WTC11 (cell line): ENCODE results near the gene CPT1A. TPM values are rescaled to one million over a fixed set of nuclear protein-coding genes. Genes with fewer than 3 reads are reported as not detected.

ENCODE experiments used
- ATAC-seq: fragments of 200-7000 bp; cut with Tn5 transposase; 2 replicates; pipeline ENCODE4 v1.10.0; 2021; ENCODE audit warnings: mild to moderate bottlenecking, moderate library complexity
- CTCF ChIA-PET: fragments of 300-600 bp; sonication (Branson Sonifier 250); formaldehyde crosslinking; loops from one replicate; lab custom pipeline; 2021; ENCODE audit warnings: antibody characterized with exemption; lab: Charles Lee
- POLR2A ChIA-PET: fragments of 350-600 bp; sonication (Branson Sonifier 250); formaldehyde crosslinking; loops from one replicate; lab custom pipeline; 2021; ENCODE audit warnings: antibody characterized with exemption; lab: Charles Lee
- DNase-seq: peaks from one replicate; pipeline ENCODE4 v3.0.0; 2021; ENCODE audit warnings: low spot score
- H3K27ac Mint-ChIP-seq: 2 replicates; pipeline ENCODE4 v1.8.0; 2021; ENCODE audit warnings: mixed read lengths
- H3K27me3 Mint-ChIP-seq: 2 replicates; pipeline ENCODE4 v1.8.0; 2021; ENCODE audit warnings: low read depth, mild to moderate bottlenecking, moderate library complexity, mixed read lengths
- H3K36me3 Mint-ChIP-seq: 2 replicates; pipeline ENCODE4 v1.8.0; 2021; ENCODE audit warnings: mixed read lengths
- H3K4me1 Mint-ChIP-seq: 2 replicates; pipeline ENCODE4 v1.8.0; 2022; ENCODE audit warnings: mixed read lengths
- H3K4me3 Mint-ChIP-seq: 2 replicates; pipeline ENCODE4 v1.8.0; 2021; ENCODE audit warnings: mild to moderate bottlenecking, moderate library complexity, mixed read lengths
- H3K9me3 Mint-ChIP-seq: 2 replicates; pipeline ENCODE4 v1.8.0; 2021; ENCODE audit warnings: mixed read lengths
- AR ChIP-seq: fragments of 250-450 bp; sonication (Bioruptor Pico); IDR thresholded peaks from 2 replicates; pipeline ENCODE4 v1.9.0; 2021; ENCODE audit warnings: mild to moderate bottlenecking
- CBFB ChIP-seq: sonication (generic); formaldehyde crosslinking; IDR thresholded peaks from 2 replicates; pipeline ENCODE4 v1.8.1; 2022; ENCODE audit warnings: mild to moderate bottlenecking, low read depth, missing genetic modification reagents
- E2F4 ChIP-seq: sonication (generic); formaldehyde crosslinking; IDR thresholded peaks from 2 replicates; pipeline ENCODE4 v1.8.1; 2022; ENCODE audit warnings: low read depth, mild to moderate bottlenecking, moderate library complexity, missing genetic modification reagents, borderline replicate concordance
- ELF4 ChIP-seq: sonication (generic); formaldehyde crosslinking; IDR thresholded peaks from 2 replicates; pipeline ENCODE4 v1.8.1; 2022; ENCODE audit warnings: low read depth, mild to moderate bottlenecking, moderate library complexity, missing genetic modification reagents
- EMX1 ChIP-seq: fragments of 250-450 bp; sonication (Bioruptor Pico); IDR thresholded peaks from 2 replicates; pipeline ENCODE4 v1.8.0; 2021; ENCODE audit warnings: mild to moderate bottlenecking
- ERG ChIP-seq: fragments of 250-450 bp; sonication (Bioruptor Pico); IDR thresholded peaks from 2 replicates; pipeline ENCODE4 v1.8.0; 2021; ENCODE audit warnings: mild to moderate bottlenecking
- ESRRA ChIP-seq: sonication (generic); formaldehyde crosslinking; IDR thresholded peaks from 2 replicates; pipeline ENCODE4 v1.8.1; 2022; ENCODE audit warnings: mild to moderate bottlenecking, missing genetic modification reagents, borderline replicate concordance
- FOXK1 ChIP-seq: sonication (generic); formaldehyde crosslinking; IDR thresholded peaks from 2 replicates; pipeline ENCODE4 v1.8.0; 2022; ENCODE audit warnings: mild to moderate bottlenecking, moderate library complexity, missing genetic modification reagents
- GTF2I ChIP-seq: fragments of 250-450 bp; sonication (Bioruptor Pico); conservative IDR thresholded peaks from 2 replicates; pipeline ENCODE4 v1.4.0; 2021; ENCODE audit warnings: mild to moderate bottlenecking
- JAZF1 ChIP-seq: fragments of 250-450 bp; sonication (Bioruptor Pico); IDR thresholded peaks from 2 replicates; pipeline ENCODE4 v1.9.0; 2021; ENCODE audit warnings: moderate library complexity, mild to moderate bottlenecking, inconsistent platforms
- MXD4 ChIP-seq: fragments of 250-450 bp; sonication (Bioruptor Pico); IDR thresholded peaks from 2 replicates; pipeline ENCODE4 v1.8.0; 2021; ENCODE audit warnings: mild to moderate bottlenecking, moderate library complexity, borderline replicate concordance
- MYBL2 ChIP-seq: sonication (generic); formaldehyde crosslinking; IDR thresholded peaks from 2 replicates; pipeline ENCODE4 v1.8.1; 2023; ENCODE audit warnings: mild to moderate bottlenecking, moderate library complexity, missing genetic modification reagents
- OVOL2 ChIP-seq: fragments of 250-450 bp; sonication (Bioruptor Pico); IDR thresholded peaks from 2 replicates; pipeline ENCODE4 v1.9.0; 2021; ENCODE audit warnings: mild to moderate bottlenecking, borderline replicate concordance
- TCF7 ChIP-seq: sonication (generic); formaldehyde crosslinking; IDR thresholded peaks from 2 replicates; pipeline ENCODE4 v1.8.0; 2022; ENCODE audit warnings: mild to moderate bottlenecking, low read depth, missing genetic modification reagents, moderate library complexity
- ZNF138 ChIP-seq: sonication (generic); formaldehyde crosslinking; conservative IDR thresholded peaks from 2 replicates; pipeline ENCODE4 v1.8.1; 2022; ENCODE audit warnings: mild to moderate bottlenecking, moderate library complexity, missing genetic modification reagents
- ZNF396 ChIP-seq: fragments of 250-450 bp; sonication (Bioruptor Pico); IDR thresholded peaks from 2 replicates; pipeline ENCODE4 v1.8.0; 2021; ENCODE audit warnings: mild to moderate bottlenecking, moderate library complexity, borderline replicate concordance
- ZNF416 ChIP-seq: fragments of 250-450 bp; sonication (Bioruptor Pico); IDR thresholded peaks from 2 replicates; pipeline ENCODE4 v1.9.0; 2021; ENCODE audit warnings: mild to moderate bottlenecking, inconsistent platforms
- ZNF423 ChIP-seq: fragments of 250-450 bp; sonication (Bioruptor Pico); IDR thresholded peaks from 2 replicates; pipeline ENCODE4 v2.1.2; 2022; ENCODE audit warnings: mild to moderate bottlenecking, moderate library complexity
- total RNA-seq: library from RNA; stranded (reverse); gene quantifications from 3 replicates; pipeline ENCODE4 v1.2.3, GENCODE V29; 2021
- TF ChIP-seq, protein P1 (sequence below): fragments of 250-450 bp; sonication (Bioruptor Pico); IDR thresholded peaks from 2 replicates; pipeline ENCODE4 v2.1.2; 2022; ENCODE audit warnings: mild to moderate bottlenecking, moderate library complexity
- TF ChIP-seq, protein P2 (sequence below): sonication (generic); formaldehyde crosslinking; IDR thresholded peaks from 2 replicates; pipeline ENCODE4 v1.8.0; 2022; ENCODE audit warnings: missing genetic modification reagents
- TF ChIP-seq, protein P3 (sequence below): sonication (generic); formaldehyde crosslinking; IDR thresholded peaks from 2 replicates; pipeline ENCODE4 v1.8.0; 2023; ENCODE audit warnings: missing genetic modification reagents, mild to moderate bottlenecking, borderline replicate concordance

Gene CPT1A
- total RNA-seq, 1 experiment from 2014 or later, result 28.1 TPM

- DNase-seq (no peak), ATAC-seq (no peak)
- Mint-ChIP-seq H3K4me3 (no peak overlapping the region), H3K36me3 (peaks cover 5% of the 10 kb centered on the region), H3K27ac (no peak overlapping the region), H3K9me3 (peaks cover 4% of the 10 kb centered on the region; the same call in 1 of the 2 replicates), H3K4me1 (no peaks in the 10 kb centered on the region), H3K27me3 (no peaks in the 10 kb centered on the region)
- POLR2A ChIA-PET, result no interaction called here
- TF ChIP-seq OVOL2 (CRISPR knock-in tag) (no peak), ZNF396 (CRISPR knock-in tag) (no peak), MXD4 (CRISPR knock-in tag) (no peak), EMX1 (no peak), ESRRA (CRISPR knock-in tag) (no peak), FOXK1 (CRISPR knock-in tag) (no peak), ELF4 (no peak), ERG (no peak)
- TF ChIP-seq, protein P1, sequence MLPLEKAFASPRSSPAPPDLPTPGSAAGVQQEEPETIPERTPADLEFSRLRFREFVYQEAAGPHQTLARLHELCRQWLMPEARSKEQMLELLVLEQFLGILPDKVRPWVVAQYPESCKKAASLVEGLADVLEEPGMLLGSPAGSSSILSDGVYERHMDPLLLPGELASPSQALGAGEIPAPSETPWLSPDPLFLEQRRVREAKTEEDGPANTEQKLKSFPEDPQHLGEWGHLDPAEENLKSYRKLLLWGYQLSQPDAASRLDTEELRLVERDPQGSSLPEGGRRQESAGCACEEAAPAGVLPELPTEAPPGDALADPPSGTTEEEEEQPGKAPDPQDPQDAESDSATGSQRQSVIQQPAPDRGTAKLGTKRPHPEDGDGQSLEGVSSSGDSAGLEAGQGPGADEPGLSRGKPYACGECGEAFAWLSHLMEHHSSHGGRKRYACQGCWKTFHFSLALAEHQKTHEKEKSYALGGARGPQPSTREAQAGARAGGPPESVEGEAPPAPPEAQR, result no peak
- TF ChIP-seq, protein P2, sequence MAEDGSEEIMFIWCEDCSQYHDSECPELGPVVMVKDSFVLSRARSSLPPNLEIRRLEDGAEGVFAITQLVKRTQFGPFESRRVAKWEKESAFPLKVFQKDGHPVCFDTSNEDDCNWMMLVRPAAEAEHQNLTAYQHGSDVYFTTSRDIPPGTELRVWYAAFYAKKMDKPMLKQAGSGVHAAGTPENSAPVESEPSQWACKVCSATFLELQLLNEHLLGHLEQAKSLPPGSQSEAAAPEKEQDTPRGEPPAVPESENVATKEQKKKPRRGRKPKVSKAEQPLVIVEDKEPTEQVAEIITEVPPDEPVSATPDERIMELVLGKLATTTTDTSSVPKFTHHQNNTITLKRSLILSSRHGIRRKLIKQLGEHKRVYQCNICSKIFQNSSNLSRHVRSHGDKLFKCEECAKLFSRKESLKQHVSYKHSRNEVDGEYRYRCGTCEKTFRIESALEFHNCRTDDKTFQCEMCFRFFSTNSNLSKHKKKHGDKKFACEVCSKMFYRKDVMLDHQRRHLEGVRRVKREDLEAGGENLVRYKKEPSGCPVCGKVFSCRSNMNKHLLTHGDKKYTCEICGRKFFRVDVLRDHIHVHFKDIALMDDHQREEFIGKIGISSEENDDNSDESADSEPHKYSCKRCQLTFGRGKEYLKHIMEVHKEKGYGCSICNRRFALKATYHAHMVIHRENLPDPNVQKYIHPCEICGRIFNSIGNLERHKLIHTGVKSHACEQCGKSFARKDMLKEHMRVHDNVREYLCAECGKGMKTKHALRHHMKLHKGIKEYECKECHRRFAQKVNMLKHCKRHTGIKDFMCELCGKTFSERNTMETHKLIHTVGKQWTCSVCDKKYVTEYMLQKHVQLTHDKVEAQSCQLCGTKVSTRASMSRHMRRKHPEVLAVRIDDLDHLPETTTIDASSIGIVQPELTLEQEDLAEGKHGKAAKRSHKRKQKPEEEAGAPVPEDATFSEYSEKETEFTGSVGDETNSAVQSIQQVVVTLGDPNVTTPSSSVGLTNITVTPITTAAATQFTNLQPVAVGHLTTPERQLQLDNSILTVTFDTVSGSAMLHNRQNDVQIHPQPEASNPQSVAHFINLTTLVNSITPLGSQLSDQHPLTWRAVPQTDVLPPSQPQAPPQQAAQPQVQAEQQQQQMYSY, result no peak
- CTCF ChIA-PET, result interaction anchor here (5.6 kb wide), 1 partner anchor 12 kb away, joined by 19 read pairs; no protein-coding TSS in a partner anchor
Observed at GRCh38 chr11:68878022-68878421, 36.3 kb upstream of the CPT1A start.

- no peak for DNase-seq
- no peak overlapping the region for H3K4me3 Mint-ChIP-seq
- TF ChIP-seq GTF2I (CRISPR knock-in tag) (no peak), CBFB (no peak), E2F4 (CRISPR knock-in tag) (no peak), ZNF416 (CRISPR knock-in tag) (no peak), ZNF138 (CRISPR knock-in tag) (no peak), ZNF423 (CRISPR knock-in tag) (no peak), MYBL2 (CRISPR knock-in tag) (no peak), AR (CRISPR knock-in tag) (no peak), JAZF1 (CRISPR knock-in tag) (no peak), TCF7 (CRISPR knock-in tag) (no peak)
- TF ChIP-seq, protein P3, sequence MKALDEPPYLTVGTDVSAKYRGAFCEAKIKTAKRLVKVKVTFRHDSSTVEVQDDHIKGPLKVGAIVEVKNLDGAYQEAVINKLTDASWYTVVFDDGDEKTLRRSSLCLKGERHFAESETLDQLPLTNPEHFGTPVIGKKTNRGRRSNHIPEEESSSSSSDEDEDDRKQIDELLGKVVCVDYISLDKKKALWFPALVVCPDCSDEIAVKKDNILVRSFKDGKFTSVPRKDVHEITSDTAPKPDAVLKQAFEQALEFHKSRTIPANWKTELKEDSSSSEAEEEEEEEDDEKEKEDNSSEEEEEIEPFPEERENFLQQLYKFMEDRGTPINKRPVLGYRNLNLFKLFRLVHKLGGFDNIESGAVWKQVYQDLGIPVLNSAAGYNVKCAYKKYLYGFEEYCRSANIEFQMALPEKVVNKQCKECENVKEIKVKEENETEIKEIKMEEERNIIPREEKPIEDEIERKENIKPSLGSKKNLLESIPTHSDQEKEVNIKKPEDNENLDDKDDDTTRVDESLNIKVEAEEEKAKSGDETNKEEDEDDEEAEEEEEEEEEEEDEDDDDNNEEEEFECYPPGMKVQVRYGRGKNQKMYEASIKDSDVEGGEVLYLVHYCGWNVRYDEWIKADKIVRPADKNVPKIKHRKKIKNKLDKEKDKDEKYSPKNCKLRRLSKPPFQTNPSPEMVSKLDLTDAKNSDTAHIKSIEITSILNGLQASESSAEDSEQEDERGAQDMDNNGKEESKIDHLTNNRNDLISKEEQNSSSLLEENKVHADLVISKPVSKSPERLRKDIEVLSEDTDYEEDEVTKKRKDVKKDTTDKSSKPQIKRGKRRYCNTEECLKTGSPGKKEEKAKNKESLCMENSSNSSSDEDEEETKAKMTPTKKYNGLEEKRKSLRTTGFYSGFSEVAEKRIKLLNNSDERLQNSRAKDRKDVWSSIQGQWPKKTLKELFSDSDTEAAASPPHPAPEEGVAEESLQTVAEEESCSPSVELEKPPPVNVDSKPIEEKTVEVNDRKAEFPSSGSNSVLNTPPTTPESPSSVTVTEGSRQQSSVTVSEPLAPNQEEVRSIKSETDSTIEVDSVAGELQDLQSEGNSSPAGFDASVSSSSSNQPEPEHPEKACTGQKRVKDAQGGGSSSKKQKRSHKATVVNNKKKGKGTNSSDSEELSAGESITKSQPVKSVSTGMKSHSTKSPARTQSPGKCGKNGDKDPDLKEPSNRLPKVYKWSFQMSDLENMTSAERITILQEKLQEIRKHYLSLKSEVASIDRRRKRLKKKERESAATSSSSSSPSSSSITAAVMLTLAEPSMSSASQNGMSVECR (CRISPR knock-in tag), result no peak
Observed at GRCh38 chr11:68872216-68873003, 30.7 kb upstream of the CPT1A start.

More at GRCh38 chr11:68872216-68873003, 30.7 kb upstream of the CPT1A start:
- POLR2A ChIA-PET, result no interaction called here
- H3K9me3 Mint-ChIP-seq, result no peaks in the 10 kb centered on the region
- H3K4me1 Mint-ChIP-seq, result peaks cover 25% of the 10 kb centered on the region
- no peak for ATAC-seq
- CTCF ChIA-PET, result no interaction called here
- H3K27me3 Mint-ChIP-seq, result no peaks in the 10 kb centered on the region
- H3K27ac Mint-ChIP-seq, result no peak overlapping the region
- H3K36me3 Mint-ChIP-seq, result no peaks in the 10 kb centered on the region
